Lung (tissue), 12 donors: ENCODE measurements around the gene TTC23. TPM values are rescaled to one million over a fixed set of nuclear protein-coding genes. Genes with fewer than 3 reads are reported as not detected.

Experiments used
- ATAC-seq: fragments of 200-7000 bp; cut with Tn5 transposase; one replicate; pipeline ENCODE4 v1.9.1; 2020; ENCODE audit warnings: moderate number of reproducible peaks; ENCODE audit not compliant: insufficient read depth, low FRiP score
- DNase-seq, 3 donors: peaks; one replicate each; pipeline ENCODE4 v3.0.0-alpha.2; 2013 to 2017
- H3K27ac ChIP-seq, 2 donors: one replicate each; pipeline ENCODE4 v1.5.1; 2013; ENCODE audit warnings: mild to moderate bottlenecking in 2 of 2, moderate library complexity in 2 of 2, control low read depth in 1 of 2, inconsistent platforms in 1 of 2, low read depth in 1 of 2, low read length in 1 of 2
- H3K27me3 ChIP-seq, 3 donors: one replicate each; pipeline ENCODE4 v1.5.1; 2013; ENCODE audit warnings: low read length in 2 of 3; ENCODE audit not compliant: control insufficient read depth in 3 of 3, insufficient read depth in 3 of 3
- H3K36me3 ChIP-seq, 4 donors: one replicate each; pipeline ENCODE4 v1.5.1; 2013; ENCODE audit warnings: low read length in 4 of 4, mild to moderate bottlenecking in 1 of 4, moderate library complexity in 1 of 4; ENCODE audit not compliant: control insufficient read depth in 4 of 4, insufficient read depth in 4 of 4
- H3K4me1 ChIP-seq, 5 donors: one replicate each; pipeline ENCODE4 v1.5.1; 2013; ENCODE audit warnings: low read length in 5 of 5, mild to moderate bottlenecking in 2 of 5, moderate library complexity in 1 of 5; ENCODE audit not compliant: control insufficient read depth in 5 of 5, insufficient read depth in 5 of 5
- H3K4me3 ChIP-seq: one replicate; pipeline ENCODE4 v1.5.1; 2013; ENCODE audit warnings: mild to moderate bottlenecking, control low read depth, moderate library complexity
- H3K9ac ChIP-seq, 2 donors: one replicate each; pipeline ENCODE4 v1.5.1; 2013; ENCODE audit warnings: low read length in 2 of 2, control low read depth in 1 of 2; ENCODE audit not compliant: insufficient read depth in 1 of 2
- H3K9me3 ChIP-seq, 4 donors: one replicate each; pipeline ENCODE4 v1.5.1; 2013; ENCODE audit warnings: low read length in 3 of 4, mild to moderate bottlenecking in 1 of 4, moderate library complexity in 1 of 4; ENCODE audit not compliant: control insufficient read depth in 4 of 4, insufficient read depth in 3 of 4
- CTCF ChIP-seq: IDR thresholded peaks from 2 replicates; pipeline ENCODE4 v1.5.1; 2012; ENCODE audit warnings: mild to moderate bottlenecking; ENCODE audit errors: control extremely low read depth, extremely low read depth
- WGBS, 2 donors: extraction: QIAGEN DNeasy Blood & Tissue Kit; methylation state at CpG; one replicate each; pipeline ENCODE4 v1.1.7; 2013; 5-methylcytosine and 5-hydroxymethylcytosine counted together
- polyA plus RNA-seq, 2 donors: library from polyadenylated mRNA; stranded (reverse); fragments of 200-250 nt; gene quantifications; one replicate each; pipeline ENCODE4 v1.2.1, GENCODE V29; 2013
- total RNA-seq, 2 donors: library from RNA; depleted of rRNA in 1 of 2; stranded (reverse); fragments of >200 nt in 1 of 2; gene quantifications; one replicate each; pipeline ENCODE4 v1.2.1, GENCODE V29; 2014 to 2021
- donor health status: control.
- donor health status: control.
- donor health status: Bipolar disorder and iron deficiency.
- donor health status: healthy.
- donor health status: DM: yes; HTN: yes; CAD: no.

The TTC23 gene
- total and polyA plus RNA-seq, 4 donors = 6.2 to 48.5 (median 10.6) TPM

GRCh38 chr15:99087405-99087943 is 161.9 kb downstream of the TTC23 start:
- Histone ChIP-seq H3K36me3 (no peaks in the 10 kb centered on the region), H3K4me3 (no peak overlapping the region), H3K9me3 (no peaks in the 10 kb centered on the region), H3K27ac (no peak overlapping the region), H3K27me3 (no peaks in the 10 kb centered on the region), H3K9ac (no peak overlapping the region), H3K4me1 (no peaks in the 10 kb centered on the region)
- WGBS, 2 donors = 91 to 97% methylated on average over 11 of the region's 11 CpGs
- no peak for ATAC-seq
- no peak for DNase-seq
- no peak for TF ChIP-seq CTCF

GRCh38 chr15:99086327-99086667 is 163.1 kb downstream of the TTC23 start:
- no peak overlapping the region for H3K9ac ChIP-seq
- ATAC-seq (no peak), DNase-seq (no peak)
- no peak overlapping the region for H3K4me3 ChIP-seq
- H3K27ac ChIP-seq = no peak overlapping the region
- no peaks in the 10 kb centered on the region for H3K36me3 ChIP-seq
- TF ChIP-seq CTCF = no peak
- no peaks in the 10 kb centered on the region for H3K4me1 ChIP-seq
- H3K27me3 ChIP-seq = no peaks in the 10 kb centered on the region
- H3K9me3 ChIP-seq = no peaks in the 10 kb centered on the region
- 83 to 94% methylated on average over 2 of the region's 2 CpGs for WGBS, 2 donors

Other genes with a start within 250 kb of the TTC23 start
- gene PGPEP1L, start 241.8 kb downstream of the TTC23 start, total RNA-seq = under 1 TPM in 1 of 2 donors, not detected in 1; 0.21 TPM
- gene PGPEP1L, start 241.8 kb downstream of the TTC23 start, polyA plus RNA-seq = not detected
- gene SYNM, start 144.5 kb downstream of the TTC23 start, total RNA-seq = 10 to 100 TPM; 13.8 to 21.3 TPM
- 1 to 10 TPM; 5.3 to 8.0 TPM for gene SYNM, start 144.5 kb downstream of the TTC23 start, polyA plus RNA-seq
- gene LRRC28, start 1.9 kb upstream of the TTC23 start, total RNA-seq = 10 to 100 TPM; 16.3 to 66.1 TPM
- 1 to 10 TPM; 7.7 to 9.8 TPM for gene LRRC28, start 1.9 kb upstream of the TTC23 start, polyA plus RNA-seq